Muscle of leg (tissue), 11 donors: ENCODE data around the gene TMEM135. TPM values are rescaled to one million over a fixed set of nuclear protein-coding genes. Genes with fewer than 3 reads are reported as not detected.
"Not testable (repeated sequence)": the region's sequence is repeated elsewhere in the genome, so short reads cannot be mapped to it uniquely, and the experiment has no call there.

Source experiments
- DNase-seq: peaks from one replicate; pipeline ENCODE4 v3.0.0; 2013
- H3K27ac ChIP-seq: one replicate; pipeline ENCODE4 v1.5.1; 2013; ENCODE audit warnings: mild to moderate bottlenecking, low read length, control low read depth
- H3K27me3 ChIP-seq: one replicate; pipeline ENCODE4 v1.6.1; 2013; ENCODE audit warnings: low read length; ENCODE audit not compliant: control insufficient read depth, insufficient read depth
- H3K36me3 ChIP-seq: one replicate; pipeline ENCODE4 v1.6.1; 2013; ENCODE audit warnings: low read length; ENCODE audit not compliant: control insufficient read depth, insufficient read depth
- H3K4me1 ChIP-seq: one replicate; pipeline ENCODE4 v1.6.1; 2013; ENCODE audit warnings: low read length; ENCODE audit not compliant: control insufficient read depth, insufficient read depth
- H3K4me3 ChIP-seq: one replicate; pipeline ENCODE4 v1.5.1; 2013; ENCODE audit warnings: low read length, control low read depth
- H3K9me3 ChIP-seq: replicated peaks from 2 replicates; pipeline ENCODE4 v1.6.1; 2013; ENCODE audit warnings: low read depth, low read length; ENCODE audit not compliant: control insufficient read depth
- WGBS: methylation state at CpG from one replicate; pipeline ENCODE4 v1.1.5; 2013; ENCODE audit warnings: missing lambda C conversion rate; ENCODE audit not compliant: insufficient coverage; 5-methylcytosine and 5-hydroxymethylcytosine counted together
- polyA plus RNA-seq, 8 donors: library from polyadenylated mRNA; unstranded; fragments of 120-200 nt; gene quantifications; one replicate each; pipeline versions ENCODE4 v1.2.1 to v1.2.3, GENCODE V29; 2013; ENCODE audit warnings: inconsistent platforms in 1 of 8, low replicate concordance in 1 of 8; ENCODE audit not compliant: insufficient read length in 8 of 8, insufficient read depth in 1 of 8
- total RNA-seq: library from RNA; stranded (reverse); fragments of 120-200 nt; gene quantifications from one replicate; pipeline ENCODE4 v1.2.4, GENCODE V29; 2013

TMEM135 gene
- total and polyA plus RNA-seq, 9 donors: 10.5 to 21.1 (median 14.9) TPM

DNA sequence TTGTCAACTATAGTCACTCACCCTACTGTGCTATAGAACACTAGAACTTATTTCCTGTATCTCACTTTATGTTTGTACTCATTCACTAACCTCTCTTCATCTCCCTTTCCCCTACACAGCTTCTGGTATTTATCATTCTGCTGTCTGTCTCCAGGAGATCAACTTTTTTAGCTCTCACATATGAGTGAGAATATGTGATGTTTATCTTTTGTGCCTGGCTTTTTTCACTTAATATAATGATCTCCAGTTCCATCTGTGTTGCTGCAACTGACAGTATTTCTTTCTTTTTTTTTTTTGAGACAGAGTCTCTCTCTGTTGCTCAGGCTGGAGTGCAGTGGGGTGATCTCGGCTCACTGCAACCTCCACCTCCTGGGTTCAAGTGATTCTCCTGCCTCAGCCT lies 68.1 kb downstream of the TMEM135 start:
- not testable (repeated sequence) for H3K9me3 ChIP-seq, H3K4me1 ChIP-seq, DNase-seq, H3K36me3 ChIP-seq, H3K4me3 ChIP-seq, H3K27ac ChIP-seq, H3K27me3 ChIP-seq
- WGBS: no CpG with 5 or more reads among the region's 1 CpG

DNA sequence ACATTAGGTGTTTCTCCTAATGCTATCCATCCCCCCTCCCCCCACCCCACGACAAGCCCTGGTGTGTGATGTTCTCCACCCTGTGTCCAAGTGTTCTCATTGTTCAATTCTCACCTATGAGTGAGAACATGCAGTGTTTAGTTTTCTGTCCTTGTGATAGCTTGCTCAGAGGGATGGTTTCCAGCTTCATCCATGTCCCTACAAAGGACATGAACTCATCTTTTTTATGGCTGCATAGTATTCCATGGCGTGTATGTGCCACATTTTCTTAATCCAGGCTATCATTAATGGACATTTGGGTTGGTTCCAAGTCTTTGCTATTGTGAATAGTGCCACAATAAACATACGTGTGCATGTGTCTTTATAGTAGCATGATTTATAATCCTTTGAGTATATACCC lies 69.6 kb downstream of the TMEM135 start:
- H3K36me3 ChIP-seq, DNase-seq, H3K4me1 ChIP-seq, H3K9me3 ChIP-seq, H3K4me3 ChIP-seq, H3K27me3 ChIP-seq, H3K27ac ChIP-seq: not testable (repeated sequence)
- no CpG with 5 or more reads among the region's 3 CpGs for WGBS

DNA sequence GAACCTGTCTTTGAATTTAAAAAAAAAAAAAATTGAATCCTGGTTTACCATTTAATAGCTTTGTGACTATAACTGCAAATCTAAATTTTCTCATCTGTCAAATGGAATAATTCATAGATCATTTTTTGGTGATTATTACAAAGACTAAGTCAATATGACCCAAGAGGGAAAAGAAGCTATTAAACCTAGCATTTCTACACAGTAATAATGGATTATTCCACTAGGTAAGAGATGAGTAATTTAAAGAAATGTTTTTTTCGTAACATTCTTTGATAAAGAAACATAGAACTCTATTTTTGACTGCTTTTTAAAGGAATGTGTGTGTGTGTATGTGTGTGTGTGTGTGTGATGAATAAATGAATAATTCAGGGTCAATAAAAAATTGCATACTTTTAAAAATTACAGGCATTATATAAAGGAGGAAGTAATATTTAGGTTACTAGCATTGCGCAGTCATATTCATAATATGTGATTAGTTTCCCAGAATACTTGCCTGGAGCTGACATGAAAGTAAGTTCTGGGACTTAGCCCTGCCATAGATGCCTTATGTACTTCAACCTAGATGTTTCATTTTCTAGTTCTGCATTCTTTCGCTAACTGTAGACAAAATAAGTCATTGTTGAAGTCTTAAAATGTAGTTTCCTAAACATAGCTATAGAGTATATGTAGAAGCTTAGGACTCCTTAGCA lies 72.9 kb downstream of the TMEM135 start:
- Histone ChIP-seq H3K27ac (no peak overlapping the region), H3K36me3 (no peaks in the 10 kb centered on the region), H3K4me3 (no peak overlapping the region), H3K27me3 (no peaks in the 10 kb centered on the region), H3K9me3 (no peaks in the 10 kb centered on the region), H3K4me1 (no peaks in the 10 kb centered on the region)
- no peak for DNase-seq
- no CpG with 5 or more reads among the region's 3 CpGs for WGBS

DNA sequence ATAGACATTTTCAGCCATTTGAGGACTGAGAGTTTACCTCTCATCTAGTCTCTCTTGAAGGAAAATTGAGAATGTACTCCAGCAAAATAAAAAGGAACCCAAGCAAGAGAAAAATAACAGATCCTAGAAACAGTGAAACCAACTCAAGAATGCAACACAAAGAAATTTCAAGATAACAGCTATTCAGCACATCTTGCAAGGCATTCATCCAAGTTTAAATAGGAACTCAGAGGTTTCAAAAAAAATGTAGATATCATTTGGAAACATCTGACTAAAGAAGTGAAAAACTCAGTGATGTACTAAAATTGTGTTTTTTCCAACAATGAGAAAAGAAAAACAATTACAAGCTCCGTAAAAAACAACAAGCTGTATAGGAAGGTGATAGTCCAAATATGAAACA lies 76.4 kb downstream of the TMEM135 start:
- no CpG with 5 or more reads among the region's 1 CpG for WGBS
- no peaks in the 10 kb centered on the region for H3K27me3 ChIP-seq
- no peaks in the 10 kb centered on the region for H3K9me3 ChIP-seq
- no peak overlapping the region for H3K27ac ChIP-seq
- peak; percentile 39 for DNase-seq
- no peak overlapping the region for H3K4me3 ChIP-seq
- H3K4me1 ChIP-seq: no peaks in the 10 kb centered on the region
- no peaks in the 10 kb centered on the region for H3K36me3 ChIP-seq

DNA sequence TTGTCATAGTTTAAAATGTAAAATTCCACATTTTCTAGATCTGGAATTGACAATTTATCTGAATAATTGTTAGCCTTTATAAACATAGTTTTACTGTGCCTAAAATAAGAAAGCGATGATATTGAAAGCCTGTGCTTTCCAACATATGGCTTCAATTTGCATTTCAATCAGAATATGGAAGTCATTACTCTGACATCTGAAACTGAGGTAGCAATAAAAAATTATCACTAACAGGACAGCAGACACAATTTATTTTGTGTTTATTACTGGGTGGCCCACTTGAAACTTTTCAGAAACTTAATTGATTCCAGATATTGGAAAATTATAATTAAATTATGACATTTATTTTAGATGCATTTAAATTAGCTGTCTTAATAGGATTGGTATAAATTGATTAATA lies 78.5 kb downstream of the TMEM135 start:
- Histone ChIP-seq H3K4me1 (no peaks in the 10 kb centered on the region), H3K36me3 (no peaks in the 10 kb centered on the region), H3K9me3 (no peaks in the 10 kb centered on the region), H3K4me3 (no peak overlapping the region), H3K27ac (no peak overlapping the region), H3K27me3 (no peaks in the 10 kb centered on the region)
- DNase-seq: peak; percentile 70
- no CpG with 5 or more reads among the region's 1 CpG for WGBS

DNA sequence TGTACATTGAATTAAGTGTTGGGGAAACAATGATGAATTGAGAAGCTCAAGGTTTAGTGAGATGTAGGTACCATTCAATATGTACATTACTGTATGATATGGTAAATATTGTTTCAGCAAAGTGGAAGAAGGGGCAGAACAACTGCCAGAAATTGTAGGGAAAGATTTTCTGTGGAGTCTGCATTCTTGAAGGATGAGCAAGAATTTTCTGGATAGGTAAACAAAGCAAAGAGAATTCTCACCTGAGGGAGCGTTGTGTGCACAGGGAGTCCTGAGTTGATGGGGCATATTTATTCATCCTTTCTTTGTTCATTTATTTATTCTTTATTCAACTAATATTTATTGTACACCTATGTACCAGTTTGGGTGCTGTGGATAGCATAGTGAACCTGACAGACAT lies 83.2 kb downstream of the TMEM135 start:
- no peaks in the 10 kb centered on the region for H3K4me1 ChIP-seq
- no peaks in the 10 kb centered on the region for H3K36me3 ChIP-seq
- DNase-seq: no peak
- H3K27me3 ChIP-seq: no peaks in the 10 kb centered on the region
- H3K27ac ChIP-seq: no peak overlapping the region
- H3K9me3 ChIP-seq: no peaks in the 10 kb centered on the region
- WGBS: no CpG with 5 or more reads among the region's 1 CpG
- H3K4me3 ChIP-seq: no peak overlapping the region

DNA sequence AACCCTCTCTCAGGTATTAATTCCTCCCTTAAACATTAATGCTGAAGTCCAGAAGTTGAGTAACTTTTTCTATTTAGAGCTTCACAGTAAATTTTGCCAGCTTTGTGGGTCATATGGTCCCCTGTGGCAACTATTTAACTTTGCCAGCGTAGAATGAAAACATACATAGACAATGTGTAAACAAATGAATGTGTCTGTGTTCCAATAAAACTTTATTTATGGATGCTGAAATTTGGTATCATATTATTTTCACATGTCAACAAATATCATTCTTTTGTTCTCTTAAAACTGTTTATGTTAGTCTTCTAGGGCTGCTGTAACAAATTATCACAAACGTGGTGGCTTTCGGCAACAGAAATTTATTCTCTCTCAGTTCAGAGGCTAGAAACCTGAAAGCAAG lies 85.1 kb downstream of the TMEM135 start:
- WGBS: no CpG with 5 or more reads among the region's 3 CpGs
- no peak for DNase-seq
- Histone ChIP-seq H3K9me3 (no peaks in the 10 kb centered on the region), H3K4me1 (no peaks in the 10 kb centered on the region), H3K36me3 (no peaks in the 10 kb centered on the region), H3K27ac (no peak overlapping the region), H3K4me3 (no peak overlapping the region), H3K27me3 (no peaks in the 10 kb centered on the region)

DNA sequence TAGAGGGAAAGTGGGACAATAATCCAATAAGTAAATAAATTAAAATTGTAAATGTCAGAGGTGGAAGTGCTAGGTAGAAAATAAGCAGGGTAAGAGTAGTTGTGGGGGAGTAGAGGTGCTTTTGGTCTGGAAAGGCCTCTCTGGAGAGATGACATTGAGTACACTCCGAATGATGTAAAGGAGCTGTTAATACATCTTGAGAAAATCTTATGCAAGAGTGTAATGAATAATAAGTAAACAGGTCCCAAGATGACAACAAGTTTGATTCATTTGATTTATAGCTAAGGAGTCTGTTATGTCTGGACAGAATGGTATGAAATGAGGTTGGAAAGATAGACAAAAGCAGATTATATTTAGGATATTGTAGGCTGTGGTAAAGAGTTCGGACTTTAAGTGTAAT lies 87.5 kb downstream of the TMEM135 start:
- Histone ChIP-seq H3K9me3 (no peaks in the 10 kb centered on the region), H3K4me3 (no peak overlapping the region), H3K27ac (no peak overlapping the region), H3K27me3 (no peaks in the 10 kb centered on the region), H3K36me3 (no peaks in the 10 kb centered on the region), H3K4me1 (no peaks in the 10 kb centered on the region)
- 76% methylated on average over 2 of the region's 2 CpGs for WGBS
- DNase-seq: no peak

DNA sequence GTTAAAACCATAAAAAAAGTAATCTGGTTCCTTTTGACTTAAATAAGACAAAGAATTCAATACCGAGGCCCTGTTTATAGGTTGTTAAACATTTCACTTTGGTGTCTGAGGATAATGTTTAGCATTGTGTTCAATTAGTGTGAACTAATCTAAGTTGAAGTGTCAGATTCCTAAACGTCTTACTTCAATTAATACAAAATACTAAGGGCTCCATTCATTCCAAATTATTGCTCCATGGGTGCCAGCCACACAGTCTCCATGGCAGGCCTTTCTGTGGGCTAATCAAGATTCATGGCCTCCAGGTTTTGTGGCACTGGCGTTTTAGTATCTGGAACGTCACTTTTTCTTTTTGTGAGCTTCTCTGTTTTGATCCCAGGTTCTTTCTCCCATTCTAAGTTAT lies 89.4 kb downstream of the TMEM135 start:
- Histone ChIP-seq H3K4me1 (no peaks in the 10 kb centered on the region), H3K27ac (no peak overlapping the region), H3K4me3 (no peak overlapping the region), H3K36me3 (no peaks in the 10 kb centered on the region), H3K9me3 (no peaks in the 10 kb centered on the region), H3K27me3 (no peaks in the 10 kb centered on the region)
- no CpG with 5 or more reads among the region's 4 CpGs for WGBS
- DNase-seq: no peak

DNA sequence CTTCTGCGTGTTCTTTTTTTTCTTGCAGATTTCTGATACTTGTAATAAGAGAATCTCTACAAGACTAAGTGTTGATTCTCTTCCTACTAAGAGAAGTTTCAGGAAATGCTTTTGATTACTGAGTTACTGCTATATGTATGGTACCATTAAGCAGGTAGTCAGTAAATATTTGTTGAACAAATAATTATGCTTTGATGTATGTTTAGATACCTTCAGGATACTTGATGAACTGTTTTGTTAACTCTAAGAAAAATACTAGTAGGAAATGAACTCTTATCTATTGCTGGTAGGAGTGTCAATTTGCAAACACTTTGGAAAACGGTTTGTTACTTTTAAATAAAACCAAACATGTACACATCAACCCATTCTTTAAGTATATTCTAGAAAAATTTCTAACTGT lies 90.6 kb downstream of the TMEM135 start:
- Histone ChIP-seq H3K4me1 (no peaks in the 10 kb centered on the region), H3K9me3 (no peaks in the 10 kb centered on the region), H3K27me3 (no peaks in the 10 kb centered on the region), H3K4me3 (no peak overlapping the region), H3K36me3 (no peaks in the 10 kb centered on the region), H3K27ac (no peak overlapping the region)
- no peak for DNase-seq
- WGBS: no CpG with 5 or more reads among the region's 2 CpGs

DNA sequence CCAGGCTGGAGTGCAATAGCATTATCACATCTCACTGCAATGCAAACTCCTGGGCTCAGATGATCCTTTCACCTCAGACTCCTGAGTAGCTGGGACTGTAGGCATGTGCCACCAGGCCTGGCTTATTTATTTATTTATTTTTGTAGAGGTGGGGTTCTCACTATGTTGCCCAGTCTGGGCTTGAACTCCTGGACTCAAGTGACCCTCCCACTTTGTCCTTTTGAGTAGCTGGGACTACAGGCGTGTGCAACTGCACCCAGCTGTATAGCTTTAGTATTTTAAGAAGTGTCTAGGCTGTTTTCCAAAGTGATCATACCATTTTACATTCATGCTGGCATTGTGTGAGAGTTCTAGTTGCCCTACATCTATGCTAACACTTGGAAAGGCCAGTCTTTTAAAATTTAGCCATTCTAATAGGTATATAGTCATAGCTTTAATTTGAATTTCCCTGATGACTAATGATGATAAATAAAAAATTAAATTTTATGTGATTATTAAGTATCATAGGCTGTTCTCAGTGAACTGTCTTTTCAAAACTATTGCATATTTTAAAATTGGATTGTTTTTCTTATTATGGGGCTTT lies 96.9 kb downstream of the TMEM135 start:
- no peak overlapping the region for H3K4me3 ChIP-seq
- WGBS: no CpG with 5 or more reads among the region's 1 CpG
- DNase-seq: no peak
- no peaks in the 10 kb centered on the region for H3K27me3 ChIP-seq
- H3K4me1 ChIP-seq: no peaks in the 10 kb centered on the region
- no peaks in the 10 kb centered on the region for H3K36me3 ChIP-seq
- H3K9me3 ChIP-seq: peaks cover 7% of the 10 kb centered on the region
- H3K27ac ChIP-seq: no peak overlapping the region
